ENCODE results near the gene FAM118A.

FAM118A gene

DNA sequence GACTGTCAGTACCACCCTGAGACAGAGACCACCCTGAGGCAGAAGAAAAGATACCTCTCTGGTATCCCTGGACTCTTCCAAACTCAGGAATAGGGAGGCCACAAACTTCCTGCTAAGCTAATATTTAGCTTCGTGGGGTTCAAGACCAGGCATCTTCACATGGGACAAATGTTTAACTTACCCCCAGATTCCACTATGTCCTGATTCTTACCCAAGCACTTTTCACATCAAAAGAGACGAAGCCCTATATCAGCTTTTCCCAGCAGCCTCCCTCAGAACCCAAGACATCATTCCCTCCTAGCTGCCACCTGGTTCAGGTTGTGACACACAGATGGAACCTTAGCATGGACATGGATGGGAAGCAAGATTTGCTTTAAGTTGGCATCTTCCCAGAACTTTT is 71.6 kb downstream of the FAM118A start:
- DNase-seq (ENCODE audit: low spot score) = no peak

DNA sequence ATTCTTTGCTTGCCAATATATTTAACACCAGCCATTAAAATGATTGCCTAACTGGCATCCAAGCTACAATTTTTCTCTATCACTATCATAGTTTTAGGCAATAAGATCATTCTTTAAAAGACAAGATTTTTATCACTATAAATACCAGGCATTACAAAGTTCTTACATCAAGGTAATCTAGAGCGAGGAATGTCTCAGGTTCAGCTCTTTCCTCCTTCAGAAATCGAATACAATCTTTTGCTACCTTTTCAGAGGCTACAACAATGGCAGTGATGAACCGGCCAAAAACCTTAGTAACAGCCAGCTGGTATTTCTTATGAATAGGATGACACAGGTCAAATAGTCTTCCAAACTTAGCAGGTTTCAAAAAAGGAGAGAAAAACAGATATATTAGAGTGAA is 79.8 kb downstream of the FAM118A start:
- DNase-seq (ENCODE audit: low spot score) = no peak
